Tibial artery (tissue), 4 donors: Measurements from ENCODE around the gene GIMAP7.

ENCODE experiments used
- DNase-seq, 2 donors: peaks; one replicate each; pipeline ENCODE4 v3.0.0-alpha.2; 2019
- H3K27ac ChIP-seq, 2 donors: fragments of 200-600 bp; sonication (generic) in 1 of 2; 1 replicate in 1 of 2; 2 replicates in 1 of 2; pipeline ENCODE4 v1.5.1; 2018 to 2019; ENCODE audit warnings: mild to moderate bottlenecking in 1 of 2
- H3K27me3 ChIP-seq, 2 donors: fragments of 200-600 bp; sonication (generic) in 1 of 2; one replicate each; pipeline versions ENCODE4 v1.5.1 to v1.6.0; 2016 to 2019
- H3K36me3 ChIP-seq, 3 donors: fragments of 200-600 bp; sonication (generic) in 2 of 3; one replicate each; pipeline ENCODE4 v1.5.1; 2016 to 2019; ENCODE audit warnings: mild to moderate bottlenecking in 2 of 3
- H3K4me1 ChIP-seq, 4 donors: fragments of 200-600 bp; sonication (generic) in 2 of 4; 1 replicate in 3 of 4; 2 replicates in 1 of 4; pipeline ENCODE4 v1.5.1; 2016 to 2019
- H3K4me3 ChIP-seq, 2 donors: fragments of 200-600 bp; sonication (generic) in 1 of 2; 1 replicate in 1 of 2; 2 replicates in 1 of 2; pipeline ENCODE4 v1.5.1; 2018 to 2019; ENCODE audit warnings: mild to moderate bottlenecking in 2 of 2
- H3K9me3 ChIP-seq, 3 donors: fragments of 200-600 bp; sonication (generic) in 1 of 3; one replicate each; pipeline ENCODE4 v1.5.1; 2016 to 2019
- CTCF ChIP-seq, 2 experiments: fragments of 200-600 bp in 1 of 2; fragments of 450-650 bp in 1 of 2; IDR thresholded peaks; one replicate each; pipeline ENCODE4 v1.5.1; 2017 to 2019; ENCODE audit warnings: antibody characterized with exemption in 2 of 2, mild to moderate bottlenecking in 1 of 2, moderate library complexity in 1 of 2
- intact Hi-C: fragments of 100-400 bp; cut with DNase I; formaldehyde crosslinking; loops from one replicate; pipeline ENCODE4 v1.15.0; 2023; ENCODE audit warnings: low total_unique reads

GIMAP7 gene

DNA sequence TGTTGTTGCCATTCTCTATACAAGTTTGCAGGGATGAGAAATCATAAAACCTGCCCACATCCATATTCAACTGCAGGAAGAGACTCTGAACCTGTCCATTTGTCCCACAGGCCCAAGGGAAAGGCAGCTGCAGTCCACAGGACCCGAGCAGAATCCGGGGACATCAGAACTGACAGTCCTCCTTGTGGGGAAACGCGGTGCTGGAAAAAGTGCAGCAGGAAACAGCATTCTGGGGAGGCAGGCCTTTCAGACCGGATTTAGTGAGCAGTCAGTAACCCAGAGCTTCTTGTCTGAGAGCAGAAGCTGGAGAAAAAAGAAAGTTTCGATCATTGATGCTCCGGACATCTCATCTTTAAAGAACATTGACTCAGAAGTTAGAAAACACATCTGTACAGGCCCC is 40.8 kb upstream of the GIMAP7 start:
- no peak overlapping the region for H3K27ac ChIP-seq
- H3K4me1 ChIP-seq: no peaks in the 10 kb centered on the region
- H3K9me3 ChIP-seq: no peaks in the 10 kb centered on the region
- H3K4me3 ChIP-seq: no peak overlapping the region
- peaks cover 0 to under 1% of the 10 kb centered on the region in 2 donors for H3K27me3 ChIP-seq
- DNase-seq: no peak
- H3K36me3 ChIP-seq: no peaks in the 10 kb centered on the region
- intact Hi-C loops: no loop called here
- no peak for TF ChIP-seq CTCF (IDR thresholded peaks at IDR 0.05)

GRCh38 chr7:150476285-150476684 is 38.4 kb upstream of the GIMAP7 start:
- no peaks in the 10 kb centered on the region for H3K27me3 ChIP-seq
- no peak for TF ChIP-seq CTCF (IDR thresholded peaks at IDR 0.05)
- no peak for DNase-seq
- H3K4me1 ChIP-seq: no peaks in the 10 kb centered on the region
- no peaks in the 10 kb centered on the region for H3K36me3 ChIP-seq
- intact Hi-C loops: no loop called here
- no peak overlapping the region for H3K4me3 ChIP-seq
- H3K27ac ChIP-seq: no peak overlapping the region
- no peaks in the 10 kb centered on the region for H3K9me3 ChIP-seq

DNA sequence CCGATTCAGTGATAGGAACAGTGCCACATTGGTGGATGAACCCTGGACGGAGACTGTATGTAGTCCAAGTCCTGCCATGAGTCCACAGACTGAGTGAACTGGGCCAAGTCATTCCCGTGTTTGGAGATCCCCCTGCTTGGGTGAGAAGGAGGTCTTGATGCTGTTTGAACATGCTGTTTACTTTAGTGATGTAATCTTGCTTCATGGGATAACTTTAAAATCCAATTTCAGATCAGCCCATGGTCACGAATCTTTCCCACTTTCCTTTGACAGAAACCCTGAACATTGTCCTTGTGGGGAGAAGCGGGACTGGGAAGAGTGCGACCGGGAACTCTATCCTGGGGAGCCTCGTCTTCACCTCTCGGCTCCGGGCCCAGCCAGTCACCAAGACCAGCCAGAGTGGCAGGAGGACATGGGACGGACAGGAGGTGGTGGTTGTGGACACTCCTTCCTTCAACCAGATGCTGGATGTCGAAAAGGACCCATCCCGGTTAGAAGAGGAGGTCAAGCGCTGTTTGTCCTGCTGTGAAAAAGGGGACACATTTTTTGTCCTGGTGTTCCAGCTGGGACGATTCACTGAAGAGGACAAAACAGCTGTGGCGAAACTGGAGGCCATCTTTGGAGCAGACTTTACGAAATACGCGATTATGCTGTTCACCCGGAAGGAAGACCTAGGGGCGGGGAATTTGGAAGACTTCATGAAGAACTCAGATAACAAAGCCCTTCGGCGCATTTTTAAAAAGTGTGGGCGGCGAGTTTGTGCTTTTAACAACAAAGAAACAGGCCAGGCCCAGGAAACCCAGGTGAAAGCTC is 37.6 kb upstream of the GIMAP7 start:
- no peak for TF ChIP-seq CTCF (IDR thresholded peaks at IDR 0.05)
- Histone ChIP-seq H3K4me3 (no peak overlapping the region), H3K4me1 (no peaks in the 10 kb centered on the region), H3K36me3 (no peaks in the 10 kb centered on the region), H3K27me3 (no peaks in the 10 kb centered on the region), H3K9me3 (no peaks in the 10 kb centered on the region), H3K27ac (no peak overlapping the region)
- DNase-seq: no peak
- intact Hi-C loops: no loop called here

- intact Hi-C loops: no loop called here
- no peak for DNase-seq
- H3K9me3 ChIP-seq: no peaks in the 10 kb centered on the region
- no peak overlapping the region for H3K4me3 ChIP-seq
- H3K27ac ChIP-seq: no peak overlapping the region
- no peak for TF ChIP-seq CTCF (IDR thresholded peaks at IDR 0.05)
- no peaks in the 10 kb centered on the region for H3K4me1 ChIP-seq
- H3K27me3 ChIP-seq: no peaks in the 10 kb centered on the region
- H3K36me3 ChIP-seq: no peaks in the 10 kb centered on the region
These were observed 35.5 kb upstream of the GIMAP7 start for GRCh38 chr7:150479023-150479716.

DNA sequence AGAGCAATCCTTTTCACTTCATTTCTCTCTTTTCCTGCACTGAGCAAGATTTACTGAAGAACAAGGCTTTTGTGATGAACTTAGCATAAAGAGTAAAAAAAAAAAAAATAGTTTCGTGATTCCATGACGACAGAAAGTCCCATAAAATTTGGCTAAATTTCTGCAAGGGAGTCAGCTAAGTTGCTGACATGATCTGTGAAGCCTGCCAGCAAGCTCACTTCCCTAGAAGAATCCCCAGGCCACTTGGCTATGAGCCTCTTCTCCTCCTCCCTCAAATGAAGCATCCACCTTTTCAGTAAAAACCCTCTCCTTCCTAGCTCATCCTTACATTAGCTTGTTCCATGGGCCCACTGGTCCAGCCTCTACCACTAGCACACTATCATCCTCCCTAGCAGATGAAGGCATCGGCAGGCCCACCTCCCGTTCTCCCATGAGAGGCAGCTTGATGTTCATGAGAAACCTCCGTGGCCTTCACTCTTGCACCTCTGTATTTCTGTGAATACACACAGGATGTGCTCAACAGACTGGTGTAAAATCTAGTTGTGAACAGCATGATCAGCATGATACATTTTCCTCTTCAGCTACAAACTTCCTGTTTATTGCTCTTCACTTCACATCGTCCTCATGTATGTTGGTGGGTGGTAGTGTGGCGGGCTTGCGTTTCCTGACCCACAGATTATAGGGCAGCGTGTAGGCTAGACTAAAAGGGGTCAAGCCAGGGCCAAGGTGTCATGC is 33.3 kb upstream of the GIMAP7 start:
- intact Hi-C loops: no loop called here
- H3K36me3 ChIP-seq: no peaks in the 10 kb centered on the region
- H3K27me3 ChIP-seq: no peaks in the 10 kb centered on the region
- TF ChIP-seq CTCF (IDR thresholded peaks at IDR 0.05): no peak
- no peak overlapping the region for H3K4me3 ChIP-seq
- DNase-seq: no peak
- no peak overlapping the region for H3K27ac ChIP-seq
- no peaks in the 10 kb centered on the region for H3K9me3 ChIP-seq
- no peaks in the 10 kb centered on the region for H3K4me1 ChIP-seq
